ENCODE results near the gene MORN1.

DNA sequence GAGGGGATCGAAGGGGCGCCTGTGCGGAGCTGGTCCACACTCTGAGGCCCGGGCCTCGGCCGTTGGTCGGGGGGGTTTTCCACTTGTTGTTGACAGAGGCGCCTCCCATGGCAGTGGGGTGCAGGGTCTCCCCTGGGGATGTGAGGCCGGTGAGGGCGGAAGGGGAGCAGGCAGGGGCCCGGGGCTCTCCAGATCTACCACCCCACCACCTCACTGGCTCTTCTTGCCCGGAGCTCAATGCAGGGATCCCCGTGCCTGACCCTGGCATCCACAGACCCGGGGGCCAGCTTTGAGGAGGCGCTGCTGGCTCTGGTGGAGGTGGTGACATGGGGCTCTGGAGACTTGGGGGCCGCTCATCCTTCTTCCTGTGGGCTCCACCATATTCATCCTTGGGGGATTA is 28.1 kb upstream of the MORN1 start:
- TF ChIP-seq CTCF (optimal IDR thresholded peaks at IDR 0.05 in 1 of 3, IDR thresholded peaks at IDR 0.05 in 1 of 3, conservative IDR thresholded peaks at IDR 0.05 in 1 of 3; ENCODE audit: extremely low read depth in 1 of 3, insufficient read depth in 2 of 3, low read length in 3 of 3) (no peak), EZH2 (IDR thresholded peaks at IDR 0.05; ENCODE audit: low read length) (no peak)
